ENCODE measurements around the gene ATP6V0A1. TPM values are rescaled to one million over a fixed set of nuclear protein-coding genes. Genes with fewer than 3 reads are reported as not detected.

The ATP6V0A1 gene
- total RNA-seq, 1 experiment from 2014 or later, result 0.07 TPM

GRCh38 chr17:42422958-42423712, 35.5 kb upstream of the ATP6V0A1 start, which contains the start of gene CAVIN1:
TSS of gene CAVIN1 (minus strand) at chr17:42423256. CDS start at chr17:42423097, 159 bp downstream.
- Histone ChIP-seq H3K79me2 (ENCODE audit: low read length) (no peaks in the 10 kb centered on the region), H3K27me3 (ENCODE audit: low read length) (no peaks in the 10 kb centered on the region), H3K27ac (ENCODE audit: low read length) (no peak within 1 kb of the TSS), H4K20me1 (ENCODE audit: low read length) (no peaks in the 10 kb centered on the region), H2AFZ (ENCODE audit: low read length) (no peak within 1 kb of the TSS), H3K4me1 (ENCODE audit: insufficient read depth, low read length) (no peaks in the 10 kb centered on the region), H3K4me3 (ENCODE audit: low read length) (no peak within 1 kb of the TSS), H3K9me2 (replicated peaks; ENCODE audit: low read length) (no peaks in the 10 kb centered on the region), H3K4me2 (ENCODE audit: low read length) (no peak within 1 kb of the TSS), H3F3A (ENCODE audit: low read length, unreplicated experiment) (no peaks in the 10 kb centered on the region), H3K9me3 (ENCODE audit: low read length) (no peaks in the 10 kb centered on the region), H3K9ac (ENCODE audit: low read length) (no peak within 1 kb of the TSS), H3K36me3 (ENCODE audit: low read depth, low read length) (no peaks in the 10 kb centered on the region)
- DNase-seq (no peak), ATAC-seq (no peak)
- CTCF ChIA-PET, result no interaction called here
- intact Hi-C loops (cut with micrococcal nuclease), result no loop called here
- POLR2A ChIA-PET (ENCODE audit: unreplicated experiment), result no interaction called here
- TF ChIP-seq EZH2phosphoT487 (IDR thresholded peaks at IDR 0.05; ENCODE audit: borderline replicate concordance, low read length), result no peak
- TF ChIP-seq EZH2 (IDR thresholded peaks at IDR 0.05; ENCODE audit: low read length, unreplicated experiment), result no peak
- no peak for TF ChIP-seq CTCF (conservative IDR thresholded peaks at IDR 0.05; ENCODE audit: low read depth, low read length)
- BruUV-seq (replicated peaks), result no TSS peak

GRCh38 chr17:42423766-42424165, 34.9 kb upstream of the ATP6V0A1 start:
- BruUV-seq (replicated peaks), result no TSS peak
- POLR2A ChIA-PET (ENCODE audit: unreplicated experiment), result no interaction called here

More at GRCh38 chr17:42423766-42424165, 34.9 kb upstream of the ATP6V0A1 start:
- Histone ChIP-seq H3K9me2 (replicated peaks; ENCODE audit: low read length) (no peaks in the 10 kb centered on the region), H3K4me3 (ENCODE audit: low read length) (no peak overlapping the region), H3K4me1 (ENCODE audit: insufficient read depth, low read length) (no peaks in the 10 kb centered on the region), H3K36me3 (ENCODE audit: low read depth, low read length) (no peaks in the 10 kb centered on the region), H2AFZ (ENCODE audit: low read length) (no peak overlapping the region), H4K20me1 (ENCODE audit: low read length) (no peaks in the 10 kb centered on the region), H3K27ac (ENCODE audit: low read length) (no peak overlapping the region), H3F3A (ENCODE audit: low read length, unreplicated experiment) (no peaks in the 10 kb centered on the region), H3K9me3 (ENCODE audit: low read length) (no peaks in the 10 kb centered on the region), H3K4me2 (ENCODE audit: low read length) (no peak overlapping the region), H3K27me3 (ENCODE audit: low read length) (no peaks in the 10 kb centered on the region), H3K79me2 (ENCODE audit: low read length) (no peaks in the 10 kb centered on the region), H3K9ac (ENCODE audit: low read length) (no peak overlapping the region)
- no peak for ATAC-seq
- intact Hi-C loops (cut with micrococcal nuclease), result no loop called here
- no peak for DNase-seq
- TF ChIP-seq EZH2phosphoT487 (IDR thresholded peaks at IDR 0.05; ENCODE audit: borderline replicate concordance, low read length), result no peak
- no peak for TF ChIP-seq CTCF (conservative IDR thresholded peaks at IDR 0.05; ENCODE audit: low read depth, low read length)
- no peak for TF ChIP-seq EZH2 (IDR thresholded peaks at IDR 0.05; ENCODE audit: low read length, unreplicated experiment)
- CTCF ChIA-PET, result no interaction called here

All from PC-3 (cell line).